GM12892 (cell line): Measurements from ENCODE around the gene CEACAM16.
"Not testable (repeated sequence)": the region's sequence is repeated elsewhere in the genome, so short reads cannot be mapped to it uniquely, and the experiment has no call there.

Experiments used
- DNase-seq: peaks from one replicate; pipeline ENCODE4 v3.0.0; 2011; ENCODE audit not compliant: insufficient read length
- FAIRE-seq: peaks from 2 replicates; lab custom pipeline; 2011; peaks lifted over from hg19 to GRCh38; lab: Jason Lieb, UNC
- POLR2A ChIP-seq: IDR thresholded peaks from 2 replicates; pipeline ENCODE4 v1.6.1; 2011; ENCODE audit warnings: low read depth, low read length, control low read depth
- POLR2AphosphoS5 ChIP-seq: IDR thresholded peaks from 2 replicates; pipeline ENCODE4 v1.6.1; 2011; ENCODE audit warnings: low read depth, low read length, control low read depth
- TAF1 ChIP-seq: IDR thresholded peaks from 2 replicates; pipeline ENCODE4 v1.6.1; 2011; ENCODE audit warnings: low read depth, mild to moderate bottlenecking, control low read depth, low read length, borderline replicate concordance

Gene CEACAM16

DNA sequence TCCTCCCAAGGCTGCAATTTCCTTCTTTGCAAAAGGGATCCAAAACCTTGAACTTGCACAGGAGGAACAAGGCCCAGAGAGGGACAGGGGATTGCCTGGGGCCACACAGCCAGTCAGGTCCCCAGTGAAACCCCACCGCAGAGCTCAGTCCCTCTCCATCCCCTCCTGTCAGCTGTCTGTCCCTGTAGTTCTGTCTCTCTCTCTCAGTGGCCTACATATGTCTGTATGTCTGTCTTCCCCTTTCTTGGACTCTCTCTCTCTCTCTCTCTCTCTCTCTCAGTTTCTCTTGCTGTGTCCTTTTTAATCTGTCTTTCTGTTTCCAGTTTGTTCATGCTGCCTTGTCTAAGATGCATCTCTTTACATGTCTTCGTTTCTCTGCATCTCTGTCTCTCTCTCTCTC is 16.1 kb upstream of the CEACAM16 start:
- TF ChIP-seq TAF1 (no peak), POLR2A (no peak), POLR2AphosphoS5 (no peak)
- no peak for DNase-seq
- peak; percentile 68 for FAIRE-seq

DNA sequence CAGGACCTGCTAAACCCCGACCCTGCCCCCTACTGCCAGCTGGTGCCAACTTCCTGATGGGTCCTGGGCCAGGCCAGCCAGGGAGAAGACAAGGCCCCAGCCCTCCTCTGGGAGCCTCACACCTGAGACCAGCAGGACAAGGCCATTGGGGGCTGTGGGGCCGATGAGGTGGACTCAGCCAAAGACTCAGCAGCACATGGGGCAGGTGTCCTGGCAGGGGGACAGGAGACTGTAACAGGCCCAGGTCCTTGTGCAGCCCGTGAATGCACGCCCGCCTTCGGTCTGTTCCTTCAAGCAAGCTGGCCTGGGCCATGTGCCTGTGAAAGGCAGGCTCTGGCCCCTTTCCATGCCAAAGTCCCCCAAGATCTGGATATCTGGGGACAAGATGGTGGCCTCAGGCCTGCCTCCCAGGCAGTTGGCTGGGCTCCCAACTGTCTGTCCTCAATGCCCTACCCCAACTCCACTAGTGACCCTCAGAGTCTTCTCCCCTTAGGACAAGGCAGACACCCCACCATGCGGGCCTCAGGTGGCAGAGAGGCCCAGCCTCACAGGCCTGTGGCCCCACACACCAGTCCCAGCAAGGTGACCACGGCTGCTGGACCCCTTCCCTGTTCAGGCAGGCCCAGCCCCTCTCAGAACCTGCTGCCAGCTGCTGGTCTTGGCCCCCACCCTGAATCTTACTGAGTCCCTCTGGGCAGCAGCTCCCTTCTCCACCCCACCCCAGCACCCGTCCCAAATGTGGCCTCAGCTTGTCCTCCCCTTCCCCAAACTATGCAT is 15.3 kb upstream of the CEACAM16 start:
- no peak for TF ChIP-seq TAF1
- no peak for TF ChIP-seq POLR2AphosphoS5
- no peak for TF ChIP-seq POLR2A
- FAIRE-seq (no peak), DNase-seq (no peak)

DNA sequence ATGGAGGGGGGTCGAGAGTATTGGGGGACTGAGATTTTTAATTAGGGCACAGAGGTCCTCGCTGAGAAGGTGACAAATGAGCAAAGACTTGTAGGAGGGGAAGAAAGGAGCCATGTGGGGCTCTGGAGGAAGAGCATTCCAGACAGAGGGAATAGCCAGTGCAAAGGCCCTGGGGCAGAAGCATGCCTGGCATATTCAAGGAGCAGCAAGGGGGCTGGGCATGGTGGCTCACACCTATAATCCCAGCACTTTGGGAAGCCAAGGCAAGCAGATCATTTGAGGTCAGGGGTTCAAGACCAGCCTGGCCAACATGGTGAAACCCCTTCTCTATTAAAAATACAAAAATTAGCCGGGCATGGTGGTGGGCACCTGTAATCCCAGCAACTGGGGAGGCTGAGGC is 14.6 kb upstream of the CEACAM16 start:
- not testable (repeated sequence) for DNase-seq, FAIRE-seq

DNA sequence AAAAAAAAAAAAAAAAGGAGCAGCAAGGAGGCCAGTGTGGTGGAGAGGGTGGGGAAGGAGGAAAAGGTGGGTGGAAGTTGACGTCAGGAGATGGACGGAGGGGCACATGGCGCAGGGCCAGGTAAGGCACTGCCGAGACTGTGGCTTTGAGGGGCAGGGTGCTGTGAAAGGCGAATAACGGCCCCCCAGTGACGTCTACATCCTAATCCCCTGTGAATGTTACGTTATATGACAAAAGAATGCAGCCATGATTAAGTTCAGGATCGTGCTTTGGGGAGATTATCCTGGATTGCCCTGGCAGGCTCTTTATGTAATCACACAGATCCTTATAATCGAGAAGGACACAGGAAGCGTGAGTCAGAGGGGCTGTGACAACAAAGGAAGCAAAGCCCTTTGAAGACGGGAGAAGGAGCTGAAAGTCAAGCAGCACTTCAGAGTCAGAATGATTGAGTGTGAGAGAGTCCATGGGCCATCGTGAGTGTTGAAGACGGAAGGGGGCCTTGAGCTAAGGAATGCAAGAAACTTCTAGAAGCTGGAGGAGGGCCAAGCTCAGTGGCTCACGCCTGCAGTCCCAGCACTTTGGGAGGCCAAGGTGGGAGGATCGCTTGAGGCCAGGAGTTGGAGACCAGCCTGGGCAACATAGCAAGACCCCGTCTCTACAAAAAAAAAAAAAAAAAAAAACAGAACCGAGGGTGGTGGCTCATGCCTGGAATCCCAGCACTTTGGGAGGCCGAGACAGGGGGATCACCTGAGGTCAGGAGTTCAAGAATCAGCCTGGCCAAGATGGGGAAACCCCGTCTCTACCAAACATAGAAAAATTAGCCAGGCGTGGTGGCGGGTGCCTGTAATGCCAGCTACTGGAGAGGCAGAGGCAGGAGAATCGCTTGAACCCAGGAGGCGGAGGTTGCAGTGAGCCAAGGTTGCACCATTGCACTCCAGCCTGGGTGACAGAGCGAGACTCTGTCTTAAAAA is 13.8 kb upstream of the CEACAM16 start:
- no peak for TF ChIP-seq TAF1
- no peak for TF ChIP-seq POLR2A
- TF ChIP-seq POLR2AphosphoS5: no peak
- FAIRE-seq (no peak), DNase-seq (no peak)

DNA sequence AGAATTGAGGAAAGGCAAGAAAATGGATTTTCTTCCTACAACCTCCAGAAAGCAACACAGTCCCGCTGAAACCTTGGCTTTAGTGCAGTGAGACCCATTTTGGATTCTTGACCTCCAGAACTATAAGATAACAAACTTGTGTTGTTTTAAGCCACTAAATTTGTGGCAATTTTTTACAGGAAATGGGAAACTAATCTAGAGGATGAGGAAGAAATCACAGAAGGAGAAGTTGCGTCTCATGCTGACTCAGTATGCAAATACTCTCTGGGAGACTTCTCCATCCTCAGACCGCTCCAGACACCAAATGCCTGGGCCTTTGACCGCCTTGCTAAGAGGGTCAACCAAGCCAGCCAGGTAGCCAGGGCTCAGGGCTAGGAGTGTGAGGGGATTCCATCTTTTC is 13.1 kb upstream of the CEACAM16 start:
- FAIRE-seq (no peak), DNase-seq (no peak)
- TF ChIP-seq POLR2A (no peak), POLR2AphosphoS5 (no peak), TAF1 (no peak)

DNA sequence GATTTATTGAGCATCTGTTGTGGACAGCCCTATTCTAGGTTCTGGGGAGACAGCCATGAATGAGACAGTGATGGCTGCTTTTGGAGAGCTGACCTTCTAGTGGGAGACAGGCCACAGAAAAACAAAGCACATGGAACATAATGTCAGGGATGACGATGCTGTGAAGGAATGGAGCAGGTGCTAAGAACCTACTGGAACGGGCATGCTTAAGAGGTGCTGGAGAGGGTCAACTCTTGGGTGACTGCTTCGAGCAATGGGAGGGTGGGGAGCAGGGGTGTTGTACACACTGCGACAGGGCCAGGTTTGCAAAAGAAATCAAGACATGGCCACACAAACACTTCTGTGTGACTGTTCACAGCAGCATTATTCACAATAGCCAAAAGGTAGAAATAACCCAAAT is 12.1 kb upstream of the CEACAM16 start:
- DNase-seq (no peak), FAIRE-seq (no peak)
- no peak for TF ChIP-seq POLR2A
- TF ChIP-seq POLR2AphosphoS5: no peak
- no peak for TF ChIP-seq TAF1

DNA sequence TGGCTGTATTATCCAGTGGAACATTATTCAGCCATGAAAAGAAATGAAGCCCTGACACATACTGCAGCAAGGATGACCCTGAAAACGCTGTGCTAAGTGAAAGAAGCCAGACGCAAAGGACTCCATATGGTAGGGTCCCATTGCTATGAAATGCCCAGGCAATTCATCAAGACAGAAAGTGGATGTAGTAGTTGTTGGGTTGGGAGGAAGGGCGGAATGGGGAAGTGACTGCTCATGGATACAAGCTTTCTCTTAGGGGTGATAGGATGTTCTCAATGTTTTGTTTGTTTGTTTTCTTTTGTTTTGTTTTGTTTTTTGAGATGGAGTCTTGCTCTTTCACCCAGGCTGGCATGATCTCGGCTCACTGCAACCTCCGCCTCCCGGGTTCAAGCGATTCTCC is 11.1 kb upstream of the CEACAM16 start:
- no peak for FAIRE-seq

DNA sequence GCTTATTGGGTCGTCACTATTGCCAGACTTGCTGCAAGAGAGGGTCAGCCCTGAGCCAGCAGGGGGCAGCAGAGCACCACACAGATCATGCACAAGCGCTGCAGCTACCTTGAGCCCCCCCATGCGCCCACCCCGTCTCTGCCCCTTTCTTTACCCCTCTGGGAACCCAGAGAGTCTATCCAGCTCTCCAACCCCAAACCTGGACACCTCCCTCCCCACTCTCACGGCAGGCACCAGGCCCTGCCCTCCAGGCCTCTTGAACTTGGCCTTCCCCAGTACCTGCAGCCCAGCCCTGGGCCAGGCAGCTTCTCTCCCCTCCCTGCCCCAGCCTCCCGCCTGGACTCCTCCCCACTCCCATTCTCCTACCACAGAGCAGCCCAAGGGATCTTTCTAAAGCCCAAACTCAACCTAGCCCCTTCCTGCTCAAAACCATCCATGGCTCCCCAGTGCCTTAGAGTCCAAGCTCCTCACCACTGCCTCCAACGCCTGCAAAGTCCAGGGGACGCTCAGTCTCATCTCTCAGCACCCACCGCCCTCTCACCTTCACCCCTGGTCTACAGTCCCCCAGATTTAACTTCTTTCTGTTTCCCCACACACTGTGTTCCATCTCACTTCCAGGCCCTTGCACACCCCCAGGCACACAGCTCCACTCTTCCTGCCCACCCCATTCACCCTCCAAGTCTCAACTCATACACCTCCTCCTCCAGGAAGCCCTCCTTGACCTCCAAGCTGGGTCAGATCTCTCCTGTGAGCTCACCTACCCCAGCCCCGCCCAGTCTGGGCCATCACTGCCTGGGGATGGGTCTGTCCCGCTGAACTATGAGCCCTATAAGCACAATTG is 9.4 kb upstream of the CEACAM16 start:
- FAIRE-seq (peak; percentile 74), DNase-seq (peak; percentile 48)
- no peak for TF ChIP-seq POLR2A
- TF ChIP-seq TAF1: no peak
- no peak for TF ChIP-seq POLR2AphosphoS5

More for the DNA sequence above, 11.1 kb upstream of the CEACAM16 start:
- DNase-seq: no peak
- no peak for TF ChIP-seq POLR2A
- no peak for TF ChIP-seq POLR2AphosphoS5
- TF ChIP-seq TAF1: no peak

DNA sequence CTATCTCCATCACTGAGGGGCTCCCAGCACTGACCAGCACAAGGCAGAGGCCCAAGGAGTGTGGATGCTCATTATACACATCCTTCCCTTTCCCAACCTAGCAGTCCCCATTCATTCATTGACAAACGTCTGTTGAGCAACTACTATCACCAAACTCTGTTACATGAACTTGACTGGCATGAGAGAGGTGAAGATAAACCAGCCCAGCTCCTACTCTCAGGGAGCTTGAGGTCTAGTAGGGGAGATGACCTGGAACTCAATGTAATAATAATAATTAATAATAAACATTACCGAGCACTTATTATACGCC is 8.9 kb upstream of the CEACAM16 start:
- TF ChIP-seq POLR2AphosphoS5 (no peak), TAF1 (no peak), POLR2A (no peak)

DNA sequence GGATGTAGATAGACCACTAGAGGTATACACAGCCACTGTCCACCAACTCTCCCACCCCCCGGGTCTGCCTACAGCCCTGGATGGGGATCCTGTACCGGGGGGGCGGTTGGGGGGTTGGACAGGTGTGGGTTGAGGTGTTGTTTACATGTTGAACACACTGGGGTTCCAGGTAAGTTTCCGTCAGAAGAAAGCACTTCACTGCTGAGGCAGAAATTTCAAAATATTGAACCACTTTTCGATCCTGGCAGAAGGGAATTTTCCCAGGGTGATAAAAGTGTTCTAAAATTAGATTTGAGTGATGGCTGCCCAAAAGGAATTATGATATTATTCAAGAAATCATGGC is 6.6 kb upstream of the CEACAM16 start:
- TF ChIP-seq POLR2AphosphoS5 (no peak), TAF1 (no peak), POLR2A (no peak)
- FAIRE-seq: no peak
- no peak for DNase-seq

More for the DNA sequence above, 8.9 kb upstream of the CEACAM16 start:
- FAIRE-seq (no peak), DNase-seq (no peak)

DNA sequence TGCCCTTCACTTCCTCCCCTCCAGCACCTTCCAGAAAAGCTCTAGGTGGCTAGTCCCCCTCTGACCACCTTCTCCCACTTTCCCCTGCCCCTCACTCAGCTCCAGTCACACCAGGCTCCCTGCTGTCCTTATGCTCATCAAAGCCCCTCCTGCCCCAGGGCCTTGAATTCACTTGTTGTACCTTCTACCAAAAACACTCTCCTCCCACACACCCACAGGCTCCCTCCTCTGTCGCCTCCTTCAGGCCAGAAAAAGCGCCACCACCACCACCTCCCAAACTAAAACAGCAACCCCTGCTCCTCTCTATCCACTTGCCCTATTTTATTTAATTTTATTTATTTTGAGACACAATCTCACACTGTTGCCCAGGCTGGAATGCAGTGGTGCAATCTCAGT is 4.8 kb upstream of the CEACAM16 start:
- DNase-seq: no peak
- FAIRE-seq: no peak
- no peak for TF ChIP-seq POLR2AphosphoS5
- no peak for TF ChIP-seq TAF1
- no peak for TF ChIP-seq POLR2A

DNA sequence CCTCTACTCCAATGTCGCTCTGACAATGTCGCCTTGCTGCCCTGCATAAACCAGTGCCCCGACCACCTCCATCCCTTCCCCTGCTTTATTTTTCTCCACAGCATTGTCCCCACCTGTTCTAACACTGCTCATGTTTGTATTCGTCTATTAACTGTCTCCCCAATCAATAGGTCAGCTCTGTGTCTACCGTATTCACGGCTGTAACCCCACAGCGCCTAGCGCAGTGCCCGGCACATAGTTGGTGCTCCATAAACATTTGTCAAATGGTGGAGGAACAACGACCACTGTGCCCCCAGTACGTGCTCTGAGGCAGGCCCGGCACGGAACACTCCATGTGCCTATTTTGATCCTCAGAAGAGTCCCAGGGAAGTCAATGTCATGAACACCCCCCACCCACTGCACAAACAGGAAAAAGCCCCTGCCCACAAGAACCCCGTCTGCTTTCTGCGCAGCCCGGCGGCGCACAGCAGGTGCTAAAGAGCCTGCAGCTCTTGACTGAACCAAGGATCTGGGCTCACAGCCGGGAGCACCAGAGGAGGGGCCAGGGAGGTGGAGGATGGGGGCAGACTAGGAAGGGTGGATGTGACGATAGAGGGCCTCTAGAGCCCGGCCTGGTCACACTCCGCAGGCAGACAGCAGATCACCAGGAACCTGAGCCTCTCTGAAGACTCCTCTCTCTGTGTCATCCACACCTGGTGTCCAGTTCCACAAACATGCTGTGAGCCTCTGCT is 1.8 kb upstream of the CEACAM16 start:
- FAIRE-seq (no peak), DNase-seq (no peak)
- TF ChIP-seq TAF1: no peak
- TF ChIP-seq POLR2A: no peak
- TF ChIP-seq POLR2AphosphoS5: no peak
